Upper lobe of left lung (tissue), 4 donors: Measurements from ENCODE around the gene LPCAT1.

Experiments used
- EP300 ChIP-seq, 4 donors: sonication (generic); formaldehyde crosslinking; IDR thresholded peaks; one replicate each; pipeline ENCODE4 v1.5.1; 2017; ENCODE audit warnings: antibody characterized with exemption in 4 of 4, control low read depth in 2 of 4
- POLR2A ChIP-seq, 4 donors: fragments of 450-650 bp; IDR thresholded peaks; one replicate each; pipeline ENCODE4 v1.5.1; 2016 to 2017; ENCODE audit warnings: antibody characterized with exemption in 4 of 4, mild to moderate bottlenecking in 2 of 4
- POLR2AphosphoS5 ChIP-seq, 2 donors: sonication (generic); formaldehyde crosslinking; IDR thresholded peaks; one replicate each; pipeline ENCODE4 v1.5.1; 2017; ENCODE audit warnings: antibody characterized with exemption in 2 of 2
- TF ChIP-seq, protein P1 (sequence below), 6 experiments: fragments of 450-650 bp in 4 of 6; fragments of 200-600 bp in 2 of 6; sonication (generic) in 2 of 6; IDR thresholded peaks; one replicate each; pipeline ENCODE4 v1.5.1; 2016 to 2019; ENCODE audit warnings: antibody characterized with exemption in 6 of 6

GRCh38 chr5:1429066-1429465 is 94.7 kb downstream of the LPCAT1 start:
- TF ChIP-seq, protein P1, sequence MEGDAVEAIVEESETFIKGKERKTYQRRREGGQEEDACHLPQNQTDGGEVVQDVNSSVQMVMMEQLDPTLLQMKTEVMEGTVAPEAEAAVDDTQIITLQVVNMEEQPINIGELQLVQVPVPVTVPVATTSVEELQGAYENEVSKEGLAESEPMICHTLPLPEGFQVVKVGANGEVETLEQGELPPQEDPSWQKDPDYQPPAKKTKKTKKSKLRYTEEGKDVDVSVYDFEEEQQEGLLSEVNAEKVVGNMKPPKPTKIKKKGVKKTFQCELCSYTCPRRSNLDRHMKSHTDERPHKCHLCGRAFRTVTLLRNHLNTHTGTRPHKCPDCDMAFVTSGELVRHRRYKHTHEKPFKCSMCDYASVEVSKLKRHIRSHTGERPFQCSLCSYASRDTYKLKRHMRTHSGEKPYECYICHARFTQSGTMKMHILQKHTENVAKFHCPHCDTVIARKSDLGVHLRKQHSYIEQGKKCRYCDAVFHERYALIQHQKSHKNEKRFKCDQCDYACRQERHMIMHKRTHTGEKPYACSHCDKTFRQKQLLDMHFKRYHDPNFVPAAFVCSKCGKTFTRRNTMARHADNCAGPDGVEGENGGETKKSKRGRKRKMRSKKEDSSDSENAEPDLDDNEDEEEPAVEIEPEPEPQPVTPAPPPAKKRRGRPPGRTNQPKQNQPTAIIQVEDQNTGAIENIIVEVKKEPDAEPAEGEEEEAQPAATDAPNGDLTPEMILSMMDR (IDR thresholded peaks at IDR 0.05) = no peak
- TF ChIP-seq POLR2A (IDR thresholded peaks at IDR 0.05) (no peak), POLR2AphosphoS5 (IDR thresholded peaks at IDR 0.05) (no peak), EP300 (IDR thresholded peaks at IDR 0.05) (no peak)
